K562 (cell line): Measurements from ENCODE around the gene VPS4A. TPM values are rescaled to one million over a fixed set of nuclear protein-coding genes. Genes with fewer than 3 reads are reported as not detected.
A peak's percentile ranks its signal among the peaks of the same experiment; 100 is the strongest.

Source experiments
- BACH1 ChIP-seq: fragments of 200-800 bp; sonication (Bioruptor generic); IDR thresholded peaks from 2 replicates; pipeline ENCODE4 v1.6.1; 2016; ENCODE audit warnings: missing genetic modification characterization, missing compliant biosample characterization
- BCL6 ChIP-seq: fragments of 250-450 bp; sonication (Bioruptor Pico); IDR thresholded peaks from 2 replicates; pipeline ENCODE4 v1.4.0; 2020
- C11orf30 ChIP-seq: fragments of 450-650 bp; IDR thresholded peaks from 2 replicates; pipeline ENCODE4 v1.6.1; 2016; ENCODE audit warnings: low read depth, mild to moderate bottlenecking
- EHMT2 ChIP-seq: fragments of 450-650 bp; IDR thresholded peaks from 2 replicates; pipeline ENCODE4 v1.6.1; 2018; ENCODE audit warnings: antibody characterized with exemption
- ELK1 ChIP-seq: sonication (generic); formaldehyde crosslinking; IDR thresholded peaks from 2 replicates; pipeline ENCODE4 v1.8.1; 2022; ENCODE audit warnings: missing genetic modification reagents
- FOXJ2 ChIP-seq: fragments of 200-800 bp; sonication (Bioruptor generic); IDR thresholded peaks from 2 replicates; pipeline ENCODE4 v1.6.1; 2016; ENCODE audit warnings: missing genetic modification characterization, missing compliant biosample characterization
- HDAC1 ChIP-seq, 2 experiments: fragments of 450-650 bp; IDR thresholded peaks; 2 replicates each; pipeline ENCODE4 v1.6.1; 2016 to 2017; ENCODE audit warnings: inconsistent platforms in 1 of 2, mild to moderate bottlenecking in 1 of 2, moderate library complexity in 1 of 2
- HDAC2 ChIP-seq: fragments of 450-650 bp; IDR thresholded peaks from 2 replicates; pipeline ENCODE4 v1.6.1; 2016; ENCODE audit warnings: mild to moderate bottlenecking
- HOMEZ ChIP-seq: fragments of 250-450 bp; sonication (Bioruptor Pico); IDR thresholded peaks from 2 replicates; pipeline ENCODE4 v1.4.0; 2020; ENCODE audit warnings: mild to moderate bottlenecking, moderate library complexity
- ILF3 ChIP-seq: fragments of 450-650 bp; IDR thresholded peaks from 2 replicates; pipeline ENCODE4 v1.6.1; 2018; ENCODE audit warnings: antibody characterized with exemption, mild to moderate bottlenecking, moderate library complexity, borderline replicate concordance
- KAT2B ChIP-seq: IDR thresholded peaks from one replicate; pipeline ENCODE4 v1.6.1; 2012; ENCODE audit warnings: low read depth, mild to moderate bottlenecking, control low read depth, inconsistent platforms, low read length, moderate library complexity
- KDM1A ChIP-seq, 2 experiments: fragments of 450-650 bp; IDR thresholded peaks; 2 replicates each; pipeline ENCODE4 v1.6.1; 2016; ENCODE audit warnings: mild to moderate bottlenecking in 2 of 2
- KDM4B ChIP-seq, 2 experiments: fragments of 450-650 bp in 1 of 2; sonication (generic) in 1 of 2; IDR thresholded peaks; 2 replicates each; pipeline ENCODE4 v1.6.1; 2016 to 2017; ENCODE audit warnings: borderline replicate concordance in 2 of 2, antibody characterized with exemption in 1 of 2, low read depth in 1 of 2, mild to moderate bottlenecking in 1 of 2
- MAFF ChIP-seq: IDR thresholded peaks from 2 replicates; pipeline ENCODE4 v1.6.1; 2012; ENCODE audit warnings: low read length, improper control_type of control experiment
- MAFK ChIP-seq: IDR thresholded peaks from 2 replicates; pipeline ENCODE4 v1.6.1; 2011; ENCODE audit warnings: low read length, improper control_type of control experiment
- MEF2A ChIP-seq: IDR thresholded peaks from 2 replicates; pipeline ENCODE4 v1.6.1; 2011; ENCODE audit warnings: low read depth, mild to moderate bottlenecking, low read length, moderate library complexity; ENCODE audit not compliant: control insufficient read depth
- NCOA2 ChIP-seq, 2 experiments: fragments of 450-650 bp; IDR thresholded peaks; 2 replicates each; pipeline ENCODE4 v1.6.1; 2018; ENCODE audit warnings: mild to moderate bottlenecking in 2 of 2, moderate library complexity in 1 of 2; ENCODE audit not compliant: partially characterized antibody in 2 of 2
- PRMT5 ChIP-seq: sonication (generic); formaldehyde crosslinking; IDR thresholded peaks from 2 replicates; pipeline ENCODE4 v1.5.0; 2020; ENCODE audit warnings: missing genetic modification reagents
- RCOR1 ChIP-seq, 2 experiments: IDR thresholded peaks; 2 replicates each; pipeline ENCODE4 v1.6.1; 2012; ENCODE audit warnings: low read depth in 2 of 2, low read length in 2 of 2, borderline replicate concordance in 1 of 2, improper control_type of control experiment in 1 of 2
- SRF ChIP-seq, 2 experiments: fragments of 250-450, 450-650 bp in 1 of 2; sonication (Bioruptor Pico) in 1 of 2; sonication (generic) in 1 of 2; formaldehyde crosslinking; IDR thresholded peaks; 2 replicates each; pipeline versions ENCODE4 v1.5.0 to v1.5.1; 2020 to 2022; ENCODE audit warnings: mild to moderate bottlenecking in 1 of 2, missing genetic modification reagents in 1 of 2
- TCF7 ChIP-seq: sonication (generic); IDR thresholded peaks from 2 replicates; pipeline ENCODE4 v1.6.1; 2016; ENCODE audit warnings: antibody characterized with exemption, borderline replicate concordance
- TEAD2 ChIP-seq: fragments of 450-650 bp; IDR thresholded peaks from 2 replicates; pipeline ENCODE4 v1.6.1; 2016; ENCODE audit warnings: missing genetic modification characterization, control low read depth, missing compliant biosample characterization
- ZBTB5 ChIP-seq: fragments of 450-650 bp; IDR thresholded peaks from 2 replicates; pipeline ENCODE4 v1.6.1; 2017; ENCODE audit warnings: antibody characterized with exemption
- ZBTB8A ChIP-seq: fragments of 450-650 bp; IDR thresholded peaks from 2 replicates; pipeline ENCODE4 v1.6.1; 2018; ENCODE audit warnings: mild to moderate bottlenecking, moderate library complexity; ENCODE audit not compliant: partially characterized antibody
- ZNF253 ChIP-seq: fragments of 250-450 bp; sonication (Bioruptor Pico); conservative IDR thresholded peaks from 2 replicates; pipeline ENCODE4 v1.6.1; 2021; ENCODE audit warnings: mild to moderate bottlenecking
- ZNF41 ChIP-seq: fragments of 250-450 bp; sonication (Bioruptor Pico); conservative IDR thresholded peaks from 2 replicates; pipeline ENCODE4 v1.4.0; 2020; ENCODE audit warnings: mild to moderate bottlenecking
- ZNF583 ChIP-seq: fragments of 250-450 bp; sonication (Bioruptor Pico); IDR thresholded peaks from 2 replicates; pipeline ENCODE4 v1.4.0; 2020
- ZNF79 ChIP-seq: fragments of 250-450 bp; sonication (Bioruptor Pico); IDR thresholded peaks from 2 replicates; pipeline ENCODE4 v1.4.0; 2020; ENCODE audit warnings: low read depth, mild to moderate bottlenecking, moderate library complexity
- polyA plus RNA-seq, 8 experiments: library from polyadenylated mRNA; depleted of rRNA in 4 of 8; stranded (reverse) in 5 of 8; unstranded in 3 of 8; fragments of >200 nt; fragmentation: Nextera tagmentation in 2 of 8; fragmentation: Illumina TruSeq in 1 of 8; extraction: Ambion mirVana in 2 of 8; extraction: Trizol in 1 of 8; gene quantifications; 2 replicates each; pipeline versions ENCODE4 v1.2.1 to v1.2.3, GENCODE V29; 2011 to 2014; ENCODE audit warnings: inconsistent platforms in 1 of 8, missing spikeins in 1 of 8
- total RNA-seq, 7 experiments: library from RNA; depleted of rRNA in 6 of 7; stranded (reverse); fragments of >200 nt in 6 of 7; fragmentation: Illumina TruSeq in 2 of 7; extraction: Trizol in 2 of 7; gene quantifications; 2 replicates each; pipeline versions ENCODE4 v1.2.1 to v1.2.3, GENCODE V29; 2011 to 2021; ENCODE audit warnings: low replicate concordance in 1 of 7

VPS4A gene
- total and polyA plus RNA-seq, 9 of the 15 experiments (the other 6 are each of a cell fraction or from before 2014, with no cell fraction given), result 7.6 to 45.4 (median 29.9) TPM

- TF ChIP-seq HOMEZ (CRISPR knock-in tag) (no peak), NCOA2 (IDR thresholded peaks at IDR 0.05; ENCODE audit: partially characterized antibody in 2 of 2) (no peak), C11orf30 (peak; percentile 84), MEF2A (no peak), ELK1 (no peak), EHMT2 (no peak), TCF7 (no peak), MAFK (peak; percentile 33; the same call in 1 of the 2 replicates), ZNF41 (no peak), KDM4B (IDR thresholded peaks at IDR 0.05; ENCODE audit: borderline replicate concordance in 2 of 2, low read depth in 1 of 2) (no peak), BCL6 (CRISPR knock-in tag) (no peak), PRMT5 (CRISPR knock-in tag) (no peak), ZNF583 (CRISPR knock-in tag) (no peak), ZBTB5 (no peak), SRF (CRISPR knock-in tag; IDR thresholded peaks at IDR 0.05) (no peak), ZNF253 (CRISPR knock-in tag) (no peak), FOXJ2 (no peak), HDAC2 (0 out of 2 replicates have a peak, but pooled peaks have one; percentile 30), ZNF79 (CRISPR knock-in tag) (no peak), KAT2B (no peak), RCOR1 (IDR thresholded peaks at IDR 0.05; ENCODE audit: borderline replicate concordance in 1 of 2, low read depth in 2 of 2, low read length in 2 of 2) (peak in 1 of 2 experiments; percentile 84; a peak in 2 of 4 replicates), KDM1A (IDR thresholded peaks at IDR 0.05) (peak; percentile 96 to 97), MAFF (peak; percentile 31; the same call in 1 of the 2 replicates), ZBTB8A (no peak), HDAC1 (IDR thresholded peaks at IDR 0.05) (peak in 1 of 2 experiments; percentile 77; a peak in 2 of 4 replicates), ILF3 (no peak), BACH1 (tag) (peak; percentile 89), TEAD2 (tag) (no peak)
Measured at GRCh38 chr16:69346683-69347082, 35.5 kb downstream of the VPS4A start (continued).
